Activated T-helper 1 cell treated with anti-CD3 and anti-CD28 coated beads, Interleukin-2, amount 50 U/mL, for 16 hours (primary cell): ENCODE data around the gene TENM3.

Source experiments
- DNase-seq, 2 donors: peaks; one replicate each; pipeline ENCODE4 v3.0.0-alpha.2; 2020; ENCODE audit warnings: low read depth in 1 of 2, low spot score in 1 of 2

TENM3 gene

DNA sequence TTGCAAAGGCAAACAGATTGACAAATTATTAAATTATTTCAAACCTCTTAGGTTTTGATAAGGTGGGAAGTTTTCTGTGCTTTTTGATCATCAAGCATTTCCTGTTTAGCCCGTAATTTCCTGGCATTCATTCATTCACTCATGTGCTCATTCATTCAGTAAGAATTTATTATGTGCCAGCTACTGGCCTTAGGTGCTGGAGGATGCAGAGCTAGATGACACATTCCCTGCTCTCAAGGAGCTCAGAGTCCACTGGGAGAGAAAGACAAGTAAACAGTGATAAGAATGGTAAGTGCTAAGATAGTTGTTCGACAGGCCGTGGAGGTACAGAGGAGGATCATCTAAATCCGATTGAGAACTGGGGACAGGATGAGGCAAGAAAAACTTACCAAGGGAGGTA lies 520.9 kb downstream of the TENM3 start:
- DNase-seq = no peak

DNA sequence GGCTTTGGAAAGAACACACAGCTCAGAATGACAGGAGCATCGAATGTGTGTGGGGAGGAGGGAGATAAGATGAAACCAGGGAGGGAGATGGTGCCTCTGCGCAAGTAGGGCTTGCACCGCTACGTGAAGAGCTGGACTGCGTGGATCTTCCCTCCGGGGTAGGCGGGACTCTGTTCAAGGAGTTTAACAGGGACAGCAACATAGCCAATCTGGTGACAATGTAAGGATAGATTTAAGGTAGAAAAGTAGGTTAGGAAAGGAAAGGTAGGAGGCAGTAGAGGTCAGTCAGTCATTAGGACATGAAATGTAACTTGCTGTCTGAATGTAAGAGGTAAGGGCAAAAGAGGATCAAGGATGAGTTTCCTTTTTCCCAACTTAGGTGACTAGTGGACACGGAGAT lies 521.4 kb downstream of the TENM3 start:
- no peak for DNase-seq

DNA sequence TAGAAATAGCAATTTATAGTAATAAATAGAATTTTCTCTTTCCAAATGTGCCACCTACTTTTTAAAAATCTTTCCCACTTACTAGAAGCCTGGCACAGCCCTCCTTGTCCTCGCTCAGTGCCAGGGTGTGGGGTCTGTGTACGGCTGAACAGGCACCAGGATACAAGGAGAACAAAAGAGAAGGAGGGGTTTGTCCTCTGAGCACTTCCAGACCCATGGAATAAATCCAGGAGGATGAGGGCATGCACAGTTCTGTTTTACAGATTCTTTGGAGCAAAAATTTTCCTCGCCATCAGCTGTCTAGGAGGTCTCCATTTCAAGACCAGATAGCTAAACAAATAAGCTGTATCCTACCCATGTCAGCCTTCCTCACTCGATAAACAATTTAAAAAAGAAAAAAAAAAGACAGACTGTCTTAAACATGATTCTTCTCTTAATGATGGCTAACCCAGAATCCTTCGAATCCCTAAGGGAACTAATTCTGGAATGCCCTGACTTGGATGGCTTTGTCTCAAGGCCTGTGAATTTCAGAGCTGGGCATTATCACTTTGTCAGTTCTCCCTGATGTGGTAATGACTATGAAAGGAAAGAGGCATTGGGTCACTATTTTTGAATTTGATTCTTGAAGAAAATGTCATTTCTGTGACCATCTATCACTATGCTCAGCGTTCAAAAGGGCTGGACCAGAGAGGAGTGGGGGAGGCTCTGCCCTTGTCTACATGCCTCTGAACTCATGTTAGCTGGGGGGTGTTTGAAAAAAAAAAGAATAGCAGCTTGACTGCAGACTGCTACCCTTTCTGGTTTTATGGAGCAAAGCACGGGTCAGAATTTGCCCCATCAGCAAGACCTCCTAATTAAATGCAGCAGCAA lies 523.0 kb downstream of the TENM3 start:
- DNase-seq = no peak

DNA sequence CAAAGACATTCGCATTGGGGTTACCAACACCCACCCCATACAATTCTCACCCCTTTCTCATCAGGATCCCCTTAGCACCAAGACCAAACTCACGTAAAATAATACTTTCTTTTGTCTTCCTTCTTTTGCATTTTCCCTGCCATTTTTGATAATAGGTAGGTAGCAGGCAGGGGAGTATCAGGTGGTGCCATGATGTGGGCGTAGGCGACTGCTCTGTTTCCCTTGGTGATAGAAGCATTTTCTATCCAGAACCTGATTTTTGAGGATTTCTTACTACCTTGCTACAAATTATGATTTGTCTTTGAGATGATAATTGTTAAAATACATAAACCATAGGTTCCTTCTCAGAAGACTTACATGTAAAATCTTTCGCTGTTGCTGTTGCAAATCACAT lies 523.7 kb downstream of the TENM3 start:
- no peak for DNase-seq

DNA sequence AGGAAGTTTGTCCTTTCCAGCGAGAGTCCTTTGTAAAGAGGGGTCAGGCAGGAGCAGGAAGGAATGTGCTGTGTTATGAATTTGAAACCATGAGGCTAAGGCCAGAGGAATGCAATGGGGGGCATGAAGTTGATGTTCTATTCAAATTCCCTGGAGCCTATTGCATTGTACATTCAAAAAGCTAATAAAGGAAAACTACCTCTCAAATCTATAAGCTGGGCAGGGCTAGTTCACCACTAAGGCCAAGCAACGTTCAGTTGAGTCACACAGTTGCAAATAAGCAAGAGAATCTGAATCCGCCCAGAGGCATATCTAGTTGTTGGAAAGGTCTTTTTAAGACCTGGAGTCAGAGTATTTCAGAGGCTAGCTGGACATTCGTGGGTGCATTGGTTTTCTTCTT lies 525.6 kb downstream of the TENM3 start:
- DNase-seq = no peak

DNA sequence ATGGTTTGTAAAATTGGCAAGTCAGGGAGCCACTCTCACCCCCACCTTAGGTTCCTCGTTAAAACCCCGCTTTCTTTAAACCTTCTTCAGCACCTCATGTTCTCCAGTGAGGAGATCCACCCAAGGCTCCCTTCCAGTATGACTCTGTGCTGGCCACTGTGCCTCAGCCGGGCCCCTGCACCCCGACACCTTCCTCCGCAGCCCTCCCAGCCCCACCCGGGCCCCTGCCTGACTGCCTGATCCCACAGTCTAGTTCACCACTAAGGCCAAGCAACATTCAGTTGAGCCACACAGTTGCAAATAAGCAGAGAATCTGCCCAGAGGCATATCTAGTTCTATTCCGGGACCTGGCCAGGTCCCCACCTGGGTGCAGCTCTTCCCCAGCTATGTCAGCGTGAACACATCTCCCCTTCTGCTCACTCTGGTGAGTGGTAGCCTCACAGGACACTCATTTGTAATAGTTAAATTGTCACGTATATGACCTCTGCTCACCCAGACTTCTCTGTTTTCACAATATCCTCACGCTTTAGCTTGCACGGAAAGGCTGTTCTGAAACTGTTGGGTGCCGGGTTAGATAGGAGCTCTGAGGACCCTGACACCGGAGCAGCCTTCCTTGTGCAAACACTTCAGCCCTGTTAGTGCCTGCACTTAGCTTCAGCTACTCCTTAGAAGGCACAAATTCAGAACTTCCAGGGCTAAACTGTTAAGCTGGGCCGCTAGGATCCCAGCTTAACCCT lies 527.2 kb downstream of the TENM3 start:
- DNase-seq = no peak

DNA sequence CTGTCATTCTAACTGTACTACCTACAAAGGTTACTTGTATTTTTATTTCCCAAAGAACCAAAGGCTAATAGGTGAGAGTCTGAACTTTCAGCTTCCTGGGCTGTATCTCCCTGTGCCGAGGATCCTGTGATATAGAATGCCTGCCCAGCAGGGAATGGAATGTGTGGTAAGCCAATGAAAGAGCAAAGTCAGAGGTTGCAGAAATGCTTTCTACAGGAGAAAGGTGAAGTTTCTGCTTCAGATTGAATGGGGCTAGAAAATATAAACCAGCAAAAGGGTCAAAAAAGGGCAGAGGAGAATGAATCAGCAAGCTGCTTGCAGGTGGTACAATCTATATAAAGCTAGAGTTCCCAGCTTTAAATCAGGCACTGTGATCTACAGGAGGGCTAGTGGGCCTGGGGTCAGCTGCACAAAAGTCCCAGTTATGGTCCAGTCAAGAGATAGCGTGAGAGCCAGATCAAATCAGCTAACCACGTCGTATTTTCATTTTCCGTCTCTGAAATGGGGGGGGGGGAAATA lies 527.9 kb downstream of the TENM3 start:
- DNase-seq = no peak

DNA sequence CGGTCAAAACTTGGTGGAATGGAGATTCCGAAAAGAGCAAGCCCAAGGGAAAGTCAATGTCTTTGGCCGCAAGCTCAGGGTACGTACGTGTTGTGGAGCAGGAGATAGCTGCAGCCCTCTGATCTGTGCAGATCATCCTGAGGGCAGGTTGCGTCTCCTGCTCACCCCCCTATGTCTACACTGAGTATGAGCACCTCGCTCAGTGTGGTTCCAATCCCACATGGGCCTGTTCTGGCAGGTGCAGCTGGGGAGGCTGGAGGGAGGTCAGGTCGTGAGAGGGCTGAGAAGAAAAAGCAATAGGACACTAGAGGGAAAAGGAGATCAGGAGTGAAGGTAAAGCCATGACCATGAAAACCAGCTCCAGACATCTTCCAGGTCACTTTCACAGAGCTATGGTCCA lies 531.9 kb downstream of the TENM3 start:
- DNase-seq = no peak

DNA sequence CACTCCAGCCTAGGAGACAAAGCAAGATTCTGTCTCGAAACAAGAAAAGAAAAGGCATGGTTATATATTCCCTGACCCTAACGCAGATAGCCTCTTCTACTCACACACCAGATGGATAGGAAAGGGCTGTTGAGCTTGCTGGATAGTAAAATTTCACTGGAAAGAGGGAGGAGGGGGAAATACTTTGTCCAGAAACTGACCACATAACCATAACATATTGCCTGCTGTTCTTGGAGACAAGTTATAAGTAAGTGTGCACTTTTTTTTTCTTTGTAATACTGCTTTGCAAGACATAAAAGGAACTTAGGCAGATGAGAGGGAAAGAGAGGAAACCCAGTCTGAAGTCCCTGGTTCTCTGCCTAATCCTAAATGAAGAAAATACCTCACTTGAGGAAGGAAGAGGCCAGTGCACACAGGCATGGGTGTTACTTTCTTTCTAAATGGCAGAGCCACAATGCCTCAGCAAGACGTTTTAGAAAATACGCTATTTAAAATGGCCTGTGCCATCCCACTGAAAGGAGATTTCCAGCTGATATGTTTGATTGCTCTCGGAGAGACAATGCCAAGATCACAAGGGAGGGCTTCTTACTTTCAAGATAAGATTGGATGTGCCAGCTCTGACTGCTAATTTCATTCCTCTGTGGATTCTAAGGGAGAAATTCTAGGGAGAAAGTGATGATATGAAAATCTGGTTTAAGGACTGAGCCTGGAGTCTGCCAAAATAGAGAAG lies 533.3 kb downstream of the TENM3 start:
- no peak for DNase-seq

DNA sequence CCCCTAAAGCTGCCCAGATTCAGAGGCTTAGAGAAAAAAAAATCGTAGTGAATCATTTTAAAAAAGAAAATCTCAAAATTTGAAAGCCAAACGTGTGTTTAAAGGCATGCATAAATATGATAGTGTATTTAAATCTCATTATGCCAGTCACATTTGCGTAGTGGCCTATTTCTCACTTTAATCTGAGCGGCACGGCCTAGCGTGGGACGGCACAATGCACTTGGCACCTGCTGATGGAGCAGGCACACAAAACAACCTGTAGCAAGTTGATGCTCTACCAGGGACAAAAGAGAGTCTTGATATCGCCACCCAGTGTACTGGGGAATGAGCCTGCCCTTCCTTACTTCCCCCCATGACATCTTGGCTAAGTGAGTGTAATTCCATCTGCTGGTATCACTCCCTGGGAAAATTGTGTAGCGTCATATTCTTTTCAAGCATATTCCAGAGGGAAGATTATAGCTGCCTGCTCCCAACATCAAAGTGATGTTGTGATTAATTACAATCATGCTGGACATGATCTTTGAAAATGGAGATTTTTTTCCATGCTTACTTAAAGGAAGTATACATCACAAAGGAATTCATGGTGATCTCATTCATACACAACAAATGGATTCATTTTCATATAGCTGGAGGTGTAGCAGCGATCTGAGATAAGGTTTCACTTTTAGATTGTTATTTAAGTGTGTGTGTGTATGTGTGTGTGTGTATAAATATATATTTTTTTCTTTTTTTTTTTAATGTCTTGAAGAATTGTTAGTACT lies 535.2 kb downstream of the TENM3 start:
- DNase-seq = no peak

DNA sequence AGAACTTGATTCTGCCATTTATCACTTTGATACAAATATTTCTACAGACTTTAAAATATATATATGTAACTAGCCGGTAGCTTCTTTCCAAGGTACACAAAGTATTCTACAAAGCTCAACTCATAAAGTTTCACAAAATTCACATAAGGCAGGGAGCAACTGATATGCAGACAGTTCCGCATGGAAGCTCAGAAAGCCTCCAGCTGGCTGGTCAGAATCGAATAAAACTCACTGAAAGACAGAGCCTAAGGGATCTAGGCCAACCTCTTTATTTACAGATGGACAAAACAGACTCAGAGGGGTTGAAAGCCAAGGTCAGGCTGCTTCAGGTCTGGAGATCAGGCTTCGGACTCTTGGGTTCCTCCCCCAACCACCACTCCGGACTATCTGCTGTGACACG lies 543.8 kb downstream of the TENM3 start:
- DNase-seq = no peak

DNA sequence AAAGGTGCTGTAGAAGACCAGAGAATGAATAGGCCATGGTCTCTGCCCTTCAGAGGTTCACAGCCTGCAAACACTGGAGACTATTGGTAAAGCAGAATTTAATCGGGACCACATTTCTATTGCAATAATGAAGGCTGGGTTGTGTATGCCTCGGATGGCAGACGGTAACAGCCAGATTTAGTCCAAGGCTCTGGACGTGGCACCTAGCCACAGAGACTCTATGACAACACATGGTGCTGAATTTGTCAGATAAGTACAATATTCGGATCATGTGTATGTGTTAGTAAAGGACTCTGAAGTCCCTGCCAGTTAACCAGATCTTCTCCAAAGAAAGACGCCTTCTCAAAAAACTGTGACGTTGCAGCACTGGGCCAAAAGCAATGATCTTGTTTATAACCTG lies 545.0 kb downstream of the TENM3 start:
- DNase-seq = no peak

DNA sequence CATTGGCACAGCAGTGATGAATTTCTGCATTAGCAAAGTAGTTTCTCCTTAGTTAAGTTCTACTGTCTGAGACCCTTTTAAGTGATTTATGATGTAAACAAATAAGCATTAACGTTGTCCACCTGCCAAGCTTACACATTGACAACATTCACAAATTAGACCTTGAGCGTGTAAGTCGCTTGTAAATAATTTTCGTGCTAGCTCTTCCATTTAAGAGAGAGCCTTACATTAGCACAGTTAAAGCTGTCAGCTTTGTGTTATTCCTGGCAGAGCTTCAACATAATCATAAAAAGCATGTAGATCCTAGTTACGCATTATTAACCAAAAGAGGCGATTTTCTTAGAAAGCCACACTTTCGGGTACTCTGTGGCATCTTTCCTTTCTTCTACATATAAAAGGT lies 546.3 kb downstream of the TENM3 start:
- DNase-seq = no peak

DNA sequence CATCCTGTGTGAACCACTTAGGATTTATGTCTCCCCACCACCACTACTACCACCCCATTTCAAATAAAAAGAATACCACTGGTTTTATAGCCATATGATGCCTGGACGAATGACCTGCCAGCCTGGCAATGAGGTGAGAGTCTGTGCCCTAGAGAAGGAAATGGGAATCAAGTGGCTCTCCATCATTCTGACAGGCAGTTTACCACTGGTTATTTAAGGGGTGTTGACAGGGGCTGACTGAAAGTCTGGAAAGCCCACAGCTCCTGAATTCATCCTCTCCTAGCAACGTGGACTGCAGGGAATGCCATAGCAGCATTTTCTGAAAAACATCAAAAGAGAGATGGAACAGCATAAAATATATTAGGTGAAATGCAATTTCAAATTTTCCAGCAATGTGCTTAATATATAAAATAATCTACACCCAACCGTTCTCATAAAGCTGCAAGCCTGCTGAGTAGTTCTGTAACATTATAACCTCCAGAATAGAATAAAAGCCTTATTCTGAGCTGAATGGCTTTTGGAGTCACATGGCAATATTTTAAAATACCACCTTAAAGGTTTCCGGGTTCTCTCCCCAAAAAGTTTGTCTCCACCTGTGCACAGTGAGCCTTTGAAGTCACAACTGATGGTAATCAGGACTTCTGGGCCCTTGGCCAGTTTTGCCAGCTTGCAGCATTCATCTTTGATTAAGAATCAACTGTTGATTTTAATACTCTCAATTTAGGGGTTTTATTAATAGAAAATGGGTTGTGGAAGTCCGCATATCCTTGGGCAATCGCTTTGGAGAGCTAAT lies 552.4 kb downstream of the TENM3 start:
- no peak for DNase-seq

DNA sequence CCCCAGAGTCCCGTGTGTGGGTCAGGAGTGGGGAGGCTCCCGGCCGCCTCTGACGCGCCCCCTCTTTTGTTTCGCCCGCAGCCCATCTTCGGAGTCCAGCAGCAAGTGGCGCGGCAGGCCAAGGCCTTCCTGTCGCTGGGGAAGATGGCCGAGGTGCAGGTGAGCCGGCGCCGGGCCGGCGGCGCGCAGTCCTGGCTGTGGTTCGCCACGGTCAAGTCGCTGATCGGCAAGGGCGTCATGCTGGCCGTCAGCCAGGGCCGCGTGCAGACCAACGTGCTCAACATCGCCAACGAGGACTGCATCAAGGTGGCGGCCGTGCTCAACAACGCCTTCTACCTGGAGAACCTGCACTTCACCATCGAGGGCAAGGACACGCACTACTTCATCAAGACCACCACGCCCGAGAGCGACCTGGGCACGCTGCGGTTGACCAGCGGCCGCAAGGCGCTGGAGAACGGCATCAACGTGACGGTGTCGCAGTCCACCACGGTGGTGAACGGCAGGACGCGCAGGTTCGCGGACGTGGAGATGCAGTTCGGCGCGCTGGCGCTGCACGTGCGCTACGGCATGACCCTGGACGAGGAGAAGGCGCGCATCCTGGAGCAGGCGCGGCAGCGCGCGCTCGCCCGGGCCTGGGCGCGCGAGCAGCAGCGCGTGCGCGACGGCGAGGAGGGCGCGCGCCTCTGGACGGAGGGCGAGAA lies 556.5 kb downstream of the TENM3 start:
- DNase-seq = no peak

DNA sequence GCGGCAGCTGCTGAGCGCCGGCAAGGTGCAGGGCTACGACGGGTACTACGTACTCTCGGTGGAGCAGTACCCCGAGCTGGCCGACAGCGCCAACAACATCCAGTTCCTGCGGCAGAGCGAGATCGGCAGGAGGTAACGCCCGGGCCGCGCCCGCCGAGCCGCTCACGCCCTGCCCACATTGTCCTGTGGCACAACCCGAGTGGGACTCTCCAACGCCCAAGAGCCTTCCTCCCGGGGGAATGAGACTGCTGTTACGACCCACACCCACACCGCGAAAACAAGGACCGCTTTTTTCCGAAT lies 557.0 kb downstream of the TENM3 start:
- DNase-seq = no peak

DNA sequence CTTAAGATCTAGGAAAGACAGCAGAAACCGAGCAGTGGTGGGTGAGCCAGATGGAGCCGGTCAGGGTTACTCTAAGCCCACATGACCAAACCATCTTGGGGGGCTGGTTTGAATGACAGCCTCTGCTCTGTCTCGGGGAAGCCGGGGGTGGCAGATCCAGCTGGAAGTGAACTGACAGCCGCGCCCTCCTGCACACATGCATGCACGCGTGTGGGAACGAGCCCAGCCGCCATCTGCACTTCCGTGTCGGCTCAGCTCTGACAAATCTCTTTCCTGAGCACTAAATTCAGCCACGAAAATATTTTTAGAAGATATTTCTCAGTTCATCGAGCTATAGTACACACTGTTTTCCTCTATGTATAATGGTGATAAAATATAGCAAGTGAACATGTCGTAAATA lies 558.4 kb downstream of the TENM3 start:
- no peak for DNase-seq

DNA sequence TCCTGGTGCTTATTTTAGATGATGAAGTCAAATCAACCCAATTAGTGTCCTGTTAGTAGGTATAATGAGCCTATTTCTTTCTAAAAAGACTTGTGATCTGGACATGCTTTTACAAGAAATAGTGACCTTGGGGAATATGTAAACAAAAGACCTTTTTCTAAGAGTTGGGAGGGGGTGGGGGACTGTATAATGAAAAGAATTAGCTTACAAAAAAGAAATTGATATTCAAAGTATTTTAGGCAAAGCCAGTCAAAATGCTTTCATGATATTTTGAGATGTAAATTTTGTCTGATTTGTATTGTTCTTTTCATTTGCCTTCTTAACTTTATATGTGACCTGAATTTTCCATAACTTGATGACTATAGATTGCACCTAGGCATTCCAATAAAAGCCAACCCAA lies 559.4 kb downstream of the TENM3 start:
- no peak for DNase-seq

DNA sequence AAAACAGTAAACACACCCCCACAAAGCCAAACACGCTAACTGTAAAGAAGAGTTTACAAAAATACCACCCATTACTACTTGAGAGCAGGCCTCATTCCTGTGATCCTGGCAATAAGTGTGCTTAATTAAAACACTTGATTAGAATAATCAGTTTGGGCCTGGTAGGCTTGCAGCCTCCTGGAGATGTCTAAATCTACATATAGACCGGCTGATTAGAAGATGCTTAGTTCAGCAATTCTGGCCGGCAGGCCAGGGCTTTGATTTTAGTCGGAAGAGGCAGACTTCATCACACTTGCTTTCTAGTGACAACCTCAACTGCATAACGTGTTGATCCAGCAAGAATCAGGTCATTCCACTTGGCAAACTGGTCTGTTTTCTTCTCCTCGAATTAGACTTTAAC lies 560.0 kb downstream of the TENM3 start:
- DNase-seq = no peak

DNA sequence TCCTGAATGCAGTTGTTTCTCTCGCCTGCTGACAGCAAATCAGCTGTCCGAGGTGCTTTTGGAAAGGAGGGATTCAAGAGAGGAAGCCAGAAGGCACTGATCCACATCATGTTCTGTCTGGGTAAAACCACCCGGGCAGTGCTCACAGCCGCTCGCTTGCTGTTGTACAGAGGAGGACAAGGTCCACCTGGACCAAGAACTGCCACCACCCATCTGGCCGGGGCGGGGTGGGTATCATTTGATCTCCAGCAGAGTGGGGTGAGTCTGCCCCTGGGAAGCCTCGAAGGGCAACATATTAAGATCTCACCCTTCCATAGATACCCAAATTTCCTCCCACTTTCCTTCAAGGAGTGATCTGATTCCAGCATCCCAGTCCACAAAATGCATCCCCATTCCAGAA lies 560.9 kb downstream of the TENM3 start:
- no peak for DNase-seq
